Immature natural killer cell (primary cell): ENCODE results near the gene CACNA1I. TPM values are rescaled to one million over a fixed set of nuclear protein-coding genes. Genes with fewer than 3 reads are reported as not detected.
A peak's percentile ranks its signal among the peaks of the same experiment; 100 is the strongest.

Experiments used
- DNase-seq, 3 donors: peaks; one replicate each; pipeline ENCODE4 v3.0.0; 2022; ENCODE audit warnings: mixed read lengths in 1 of 3
- H3K27ac Mint-ChIP-seq, 6 donors: one replicate each; pipeline ENCODE4 v1.8.0; 2020; ENCODE audit warnings: mixed read lengths in 6 of 6, mild to moderate bottlenecking in 5 of 6, inconsistent platforms in 4 of 6, moderate library complexity in 3 of 6
- H3K27me3 Mint-ChIP-seq, 3 donors: one replicate each; pipeline ENCODE4 v1.8.0; 2020 to 2021; ENCODE audit warnings: low read depth in 3 of 3, mild to moderate bottlenecking in 3 of 3, mixed read lengths in 3 of 3, moderate library complexity in 3 of 3, inconsistent platforms in 1 of 3
- H3K36me3 Mint-ChIP-seq, 3 donors: one replicate each; pipeline ENCODE4 v1.8.0; 2020; ENCODE audit warnings: mixed read lengths in 3 of 3, inconsistent platforms in 2 of 3, mild to moderate bottlenecking in 2 of 3
- H3K4me1 Mint-ChIP-seq, 2 donors: one replicate each; pipeline ENCODE4 v1.8.0; 2020; ENCODE audit warnings: inconsistent platforms in 2 of 2, mild to moderate bottlenecking in 2 of 2, mixed read lengths in 2 of 2, moderate library complexity in 1 of 2
- H3K4me3 Mint-ChIP-seq, 5 donors: one replicate each; pipeline ENCODE4 v1.8.0; 2020; ENCODE audit warnings: mild to moderate bottlenecking in 5 of 5, mixed read lengths in 5 of 5, inconsistent platforms in 3 of 5, moderate library complexity in 3 of 5
- H3K9me3 Mint-ChIP-seq, 6 donors: one replicate each; pipeline ENCODE4 v1.8.0; 2020; ENCODE audit warnings: mild to moderate bottlenecking in 6 of 6, mixed read lengths in 6 of 6, inconsistent platforms in 4 of 6, moderate library complexity in 3 of 6
- polyA plus RNA-seq, 3 donors: library from polyadenylated mRNA; unstranded; fragments of 300-500 nt; fragmentation: Illumina TruSeq; gene quantifications; one replicate each; pipeline ENCODE4 v1.2.3, GENCODE V29; 2021

The CACNA1I gene
- polyA plus RNA-seq, 3 donors from 2014 or later, result not detected

- Mint-ChIP-seq H3K27me3 (peaks cover 5 to 7% (median 6%) of the 10 kb centered on the region in 3 donors), H3K9me3 (no peaks in the 10 kb centered on the region), H3K36me3 (peaks cover 0 to 4% (median 0%) of the 10 kb centered on the region in 3 donors), H3K4me1 (no peaks in the 10 kb centered on the region), H3K4me3 (no peak overlapping the region), H3K27ac (no peak overlapping the region)
- no peak for DNase-seq
Measured at GRCh38 chr22:39583066-39583667, 12.6 kb downstream of the CACNA1I start.

- Mint-ChIP-seq H3K9me3 (no peaks in the 10 kb centered on the region), H3K4me1 (no peaks in the 10 kb centered on the region), H3K27me3 (peaks cover 5 to 9% (median 5%) of the 10 kb centered on the region in 3 donors), H3K36me3 (no peaks in the 10 kb centered on the region), H3K4me3 (no peak overlapping the region), H3K27ac (no peak overlapping the region)
- DNase-seq, result no peak
Measured at GRCh38 chr22:39589875-39590274, 19.3 kb downstream of the CACNA1I start.

GRCh38 chr22:39592081-39593065 lies 21.8 kb downstream of the CACNA1I start:
- no peak overlapping the region for H3K4me3 Mint-ChIP-seq
- H3K27me3 Mint-ChIP-seq, result peaks cover 5 to 15% (median 8%) of the 10 kb centered on the region in 3 donors
- no peak overlapping the region for H3K27ac Mint-ChIP-seq
- no peak for DNase-seq
- H3K36me3 Mint-ChIP-seq, result no peaks in the 10 kb centered on the region
- no peaks in the 10 kb centered on the region for H3K4me1 Mint-ChIP-seq
- no peaks in the 10 kb centered on the region for H3K9me3 Mint-ChIP-seq

GRCh38 chr22:39593066-39593930 lies 22.7 kb downstream of the CACNA1I start:
- Mint-ChIP-seq H3K27ac (peak overlapping the region in 1 of 6 donors; percentile 62), H3K36me3 (no peaks in the 10 kb centered on the region), H3K4me3 (no peak overlapping the region), H3K27me3 (peaks cover 5 to 15% (median 14%) of the 10 kb centered on the region in 3 donors), H3K4me1 (peaks cover 0 to 1% of the 10 kb centered on the region in 2 donors), H3K9me3 (no peaks in the 10 kb centered on the region)
- no peak for DNase-seq

- Mint-ChIP-seq H3K9me3 (no peaks in the 10 kb centered on the region), H3K27ac (no peak overlapping the region), H3K4me3 (no peak overlapping the region), H3K27me3 (peaks cover 6 to 15% (median 14%) of the 10 kb centered on the region in 3 donors), H3K4me1 (peaks cover 0 to 4% of the 10 kb centered on the region in 2 donors), H3K36me3 (no peaks in the 10 kb centered on the region)
- no peak for DNase-seq
Measured at GRCh38 chr22:39593931-39594285, 23.4 kb downstream of the CACNA1I start.

- H3K4me3 Mint-ChIP-seq, result no peak overlapping the region
- H3K27ac Mint-ChIP-seq, result no peak overlapping the region
- H3K9me3 Mint-ChIP-seq, result no peaks in the 10 kb centered on the region
Measured at GRCh38 chr22:39594411-39594810, 23.9 kb downstream of the CACNA1I start.

GRCh38 chr22:39595622-39596172 lies 25.1 kb downstream of the CACNA1I start:
- H3K4me3 Mint-ChIP-seq, result no peak overlapping the region
- no peaks in the 10 kb centered on the region for H3K36me3 Mint-ChIP-seq
- no peak overlapping the region for H3K27ac Mint-ChIP-seq
- no peaks in the 10 kb centered on the region for H3K9me3 Mint-ChIP-seq
- H3K27me3 Mint-ChIP-seq, result peaks cover 10 to 15% (median 14%) of the 10 kb centered on the region in 3 donors
- H3K4me1 Mint-ChIP-seq, result peaks cover 0 to 5% of the 10 kb centered on the region in 2 donors
- DNase-seq, result no peak

More at GRCh38 chr22:39594411-39594810, 23.9 kb downstream of the CACNA1I start:
- no peaks in the 10 kb centered on the region for H3K36me3 Mint-ChIP-seq
- peaks cover 7 to 15% (median 14%) of the 10 kb centered on the region in 3 donors for H3K27me3 Mint-ChIP-seq
- peaks cover 0 to 4% of the 10 kb centered on the region in 2 donors for H3K4me1 Mint-ChIP-seq
- no peak for DNase-seq

GRCh38 chr22:39596601-39597000 lies 26.0 kb downstream of the CACNA1I start:
- H3K27ac Mint-ChIP-seq, result no peak overlapping the region
- H3K9me3 Mint-ChIP-seq, result no peaks in the 10 kb centered on the region
- H3K36me3 Mint-ChIP-seq, result no peaks in the 10 kb centered on the region
- H3K4me3 Mint-ChIP-seq, result no peak overlapping the region
- DNase-seq, result no peak
- peaks cover 9 to 13% of the 10 kb centered on the region in 2 donors for H3K4me1 Mint-ChIP-seq
- H3K27me3 Mint-ChIP-seq, result peaks cover 10 to 15% (median 14%) of the 10 kb centered on the region in 3 donors

- no peak overlapping the region for H3K27ac Mint-ChIP-seq
- DNase-seq, result no peak
- H3K4me1 Mint-ChIP-seq, result peaks cover 14 to 18% of the 10 kb centered on the region in 2 donors
- H3K27me3 Mint-ChIP-seq, result peaks cover 10 to 15% (median 14%) of the 10 kb centered on the region in 3 donors
- no peak overlapping the region for H3K4me3 Mint-ChIP-seq
- no peaks in the 10 kb centered on the region for H3K36me3 Mint-ChIP-seq
- no peaks in the 10 kb centered on the region for H3K9me3 Mint-ChIP-seq
Measured at GRCh38 chr22:39597236-39597869, 26.8 kb downstream of the CACNA1I start.

GRCh38 chr22:39598017-39598965 lies 27.7 kb downstream of the CACNA1I start:
- H3K36me3 Mint-ChIP-seq, result no peaks in the 10 kb centered on the region
- H3K27ac Mint-ChIP-seq, result no peak overlapping the region
- H3K27me3 Mint-ChIP-seq, result peaks cover 12 to 14% (median 12%) of the 10 kb centered on the region in 3 donors
- peak overlapping the region in 2 of 5 donors; percentile 18 to 21 for H3K4me3 Mint-ChIP-seq
- peak; percentile 14 to 38 (median 37) for DNase-seq
- H3K9me3 Mint-ChIP-seq, result no peaks in the 10 kb centered on the region
- H3K4me1 Mint-ChIP-seq, result peaks cover 18 to 20% of the 10 kb centered on the region in 2 donors

GRCh38 chr22:39600491-39601179 lies 30.1 kb downstream of the CACNA1I start:
- peaks cover 18 to 20% of the 10 kb centered on the region in 2 donors for H3K4me1 Mint-ChIP-seq
- no peaks in the 10 kb centered on the region for H3K9me3 Mint-ChIP-seq
- peak overlapping the region in 1 of 6 donors; percentile 28 for H3K27ac Mint-ChIP-seq
- no peaks in the 10 kb centered on the region for H3K36me3 Mint-ChIP-seq
- DNase-seq, result no peak
- no peak overlapping the region for H3K4me3 Mint-ChIP-seq
- peaks cover 7 to 15% (median 11%) of the 10 kb centered on the region in 3 donors for H3K27me3 Mint-ChIP-seq
